ENCODE data around the gene SLCO6A1. TPM values are rescaled to one million over a fixed set of nuclear protein-coding genes. Genes with fewer than 3 reads are reported as not detected.
A peak's percentile ranks its signal among the peaks of the same experiment; 100 is the strongest.

The SLCO6A1 gene
- polyA plus RNA-seq, 3 donors = not detected

DNA sequence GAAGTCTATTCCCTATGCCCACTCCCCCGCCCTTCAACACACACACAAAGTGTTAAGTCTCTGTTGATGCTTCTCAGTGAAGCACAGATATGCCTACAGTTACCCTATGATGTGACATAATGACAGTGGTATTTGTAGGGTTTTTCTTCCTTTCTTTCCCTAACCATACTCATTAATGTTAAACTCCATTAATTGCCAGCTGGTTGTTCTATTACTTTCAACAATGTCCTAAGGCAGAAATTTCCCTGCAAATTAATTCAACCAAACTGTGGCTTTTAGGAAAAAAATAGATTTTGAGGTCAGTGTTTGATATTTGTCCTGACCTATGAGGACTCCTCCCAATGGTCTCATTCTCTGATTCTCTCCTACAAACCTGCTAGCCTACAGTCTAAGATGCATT lies 38.2 kb upstream of the SLCO6A1 start:
- Histone ChIP-seq H3K4me3 (replicated peaks in 1 of 3; ENCODE audit: low read depth in 2 of 3, low read length in 3 of 3) (no peak overlapping the region), H3K79me2 (ENCODE audit: insufficient read depth, low read length) (no peaks in the 10 kb centered on the region), H3K27me3 (ENCODE audit: control insufficient read depth in 2 of 2, insufficient read depth in 2 of 2, low read length in 2 of 2) (no peaks in the 10 kb centered on the region), H3K9me3 (replicated peaks in 1 of 2; ENCODE audit: control insufficient read depth in 1 of 2, insufficient read depth in 1 of 2, low read length in 2 of 2) (peaks cover 7 to 8% of the 10 kb centered on the region in 2 donors), H4K20me1 (ENCODE audit: insufficient read depth, low read length) (no peaks in the 10 kb centered on the region), H3K4me2 (replicated peaks; ENCODE audit: extremely low read depth, low read length, poor library complexity, severe bottlenecking) (no peak overlapping the region), H3K4me1 (ENCODE audit: control insufficient read depth in 1 of 2, insufficient read depth in 2 of 2, low read length in 2 of 2) (peaks cover 4% of the 10 kb centered on the region in 2 donors), H2AFZ (ENCODE audit: insufficient read depth, low read depth, low read length, poor library complexity, severe bottlenecking) (no peak overlapping the region), H3K27ac (ENCODE audit: low read depth in 1 of 2, low read length in 2 of 2) (no peak overlapping the region), H3K36me3 (replicated peaks in 1 of 2; ENCODE audit: control insufficient read depth in 1 of 2, insufficient read depth in 2 of 2, low read length in 2 of 2) (no peaks in the 10 kb centered on the region), H3K9ac (ENCODE audit: insufficient read depth, low read length, poor library complexity, severe bottlenecking) (no peak overlapping the region)
- Mint-ChIP-seq H3K9me3 (peaks cover 0 to 17% (median 8%) of the 10 kb centered on the region in 7 donors), H3K27me3 (ENCODE audit: low read depth in 3 of 3) (peaks cover 0 to 1% (median 0%) of the 10 kb centered on the region in 3 donors), H3K27ac (no peak overlapping the region), H3K4me3 (no peak overlapping the region), H3K36me3 (no peaks in the 10 kb centered on the region), H3K4me1 (peaks cover 8% of the 10 kb centered on the region)
- WGBS (ENCODE audit: insufficient coverage) = no CpG with 5 or more reads among the region's 1 CpG
- intact Hi-C loops (cut with micrococcal nuclease) = no loop called here
- TF ChIP-seq, protein P1, sequence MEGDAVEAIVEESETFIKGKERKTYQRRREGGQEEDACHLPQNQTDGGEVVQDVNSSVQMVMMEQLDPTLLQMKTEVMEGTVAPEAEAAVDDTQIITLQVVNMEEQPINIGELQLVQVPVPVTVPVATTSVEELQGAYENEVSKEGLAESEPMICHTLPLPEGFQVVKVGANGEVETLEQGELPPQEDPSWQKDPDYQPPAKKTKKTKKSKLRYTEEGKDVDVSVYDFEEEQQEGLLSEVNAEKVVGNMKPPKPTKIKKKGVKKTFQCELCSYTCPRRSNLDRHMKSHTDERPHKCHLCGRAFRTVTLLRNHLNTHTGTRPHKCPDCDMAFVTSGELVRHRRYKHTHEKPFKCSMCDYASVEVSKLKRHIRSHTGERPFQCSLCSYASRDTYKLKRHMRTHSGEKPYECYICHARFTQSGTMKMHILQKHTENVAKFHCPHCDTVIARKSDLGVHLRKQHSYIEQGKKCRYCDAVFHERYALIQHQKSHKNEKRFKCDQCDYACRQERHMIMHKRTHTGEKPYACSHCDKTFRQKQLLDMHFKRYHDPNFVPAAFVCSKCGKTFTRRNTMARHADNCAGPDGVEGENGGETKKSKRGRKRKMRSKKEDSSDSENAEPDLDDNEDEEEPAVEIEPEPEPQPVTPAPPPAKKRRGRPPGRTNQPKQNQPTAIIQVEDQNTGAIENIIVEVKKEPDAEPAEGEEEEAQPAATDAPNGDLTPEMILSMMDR (IDR thresholded peaks at IDR 0.05) = no peak
- DNase-seq = no peak

DNA sequence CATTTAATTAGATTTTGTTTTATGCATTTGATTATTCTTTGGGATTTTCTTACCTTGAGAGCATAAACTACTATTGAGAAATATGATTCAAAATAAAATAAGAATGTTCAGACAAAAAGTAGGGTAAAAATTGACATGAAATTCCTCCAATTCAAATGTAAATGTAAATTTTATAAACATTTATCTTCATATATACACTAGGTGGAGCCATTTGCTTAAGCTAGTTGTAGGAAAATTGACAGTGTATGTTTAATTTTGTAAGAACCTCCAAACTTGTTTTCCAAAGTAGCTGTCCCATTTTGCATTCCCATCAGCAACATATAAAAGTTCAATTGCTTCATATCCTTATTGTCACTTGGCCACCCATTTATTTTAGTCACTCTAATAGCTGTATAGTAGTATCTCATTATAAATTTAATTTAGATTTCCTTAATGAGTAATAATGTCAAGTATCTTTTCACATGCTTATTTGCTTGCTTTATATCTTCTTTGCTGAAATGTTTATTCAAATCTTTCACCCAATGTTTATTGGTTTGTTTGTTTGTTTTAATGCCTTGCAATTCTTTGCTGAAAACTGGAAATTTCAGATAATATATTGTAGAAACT lies 37.6 kb upstream of the SLCO6A1 start:
- TF ChIP-seq, protein P1 (IDR thresholded peaks at IDR 0.05) = peak; percentile 61
- peaks cover 5 to 7% of the 10 kb centered on the region in 2 donors for H3K9me3 ChIP-seq (replicated peaks in 1 of 2; ENCODE audit: control insufficient read depth in 1 of 2, insufficient read depth in 1 of 2, low read length in 2 of 2)
- no peaks in the 10 kb centered on the region for H3K79me2 ChIP-seq (ENCODE audit: insufficient read depth, low read length)
- peaks cover 5 to 10% of the 10 kb centered on the region in 2 donors for H3K4me1 ChIP-seq (ENCODE audit: control insufficient read depth in 1 of 2, insufficient read depth in 2 of 2, low read length in 2 of 2)
- H3K4me3 ChIP-seq (replicated peaks in 1 of 3; ENCODE audit: low read depth in 2 of 3, low read length in 3 of 3) = no peak overlapping the region
- peaks cover 0 to 16% (median 6%) of the 10 kb centered on the region in 7 donors for H3K9me3 Mint-ChIP-seq
- DNase-seq = no peak
- H3K36me3 ChIP-seq (replicated peaks in 1 of 2; ENCODE audit: control insufficient read depth in 1 of 2, insufficient read depth in 2 of 2, low read length in 2 of 2) = no peaks in the 10 kb centered on the region
- H3K4me2 ChIP-seq (replicated peaks; ENCODE audit: extremely low read depth, low read length, poor library complexity, severe bottlenecking) = no peak overlapping the region
- no peak overlapping the region for H3K27ac Mint-ChIP-seq
- H3K27me3 ChIP-seq (ENCODE audit: control insufficient read depth in 2 of 2, insufficient read depth in 2 of 2, low read length in 2 of 2) = no peaks in the 10 kb centered on the region
- no peak overlapping the region for H2AFZ ChIP-seq (ENCODE audit: insufficient read depth, low read depth, low read length, poor library complexity, severe bottlenecking)
- intact Hi-C loops (cut with micrococcal nuclease) = no loop called here
- H3K4me3 Mint-ChIP-seq = no peak overlapping the region
- peaks cover 0 to 1% (median 0%) of the 10 kb centered on the region in 3 donors for H3K27me3 Mint-ChIP-seq (ENCODE audit: low read depth in 3 of 3)
- peaks cover 7% of the 10 kb centered on the region for H3K4me1 Mint-ChIP-seq
- no peak overlapping the region for H3K9ac ChIP-seq (ENCODE audit: insufficient read depth, low read length, poor library complexity, severe bottlenecking)
- no peaks in the 10 kb centered on the region for H3K36me3 Mint-ChIP-seq
- H4K20me1 ChIP-seq (ENCODE audit: insufficient read depth, low read length) = no peaks in the 10 kb centered on the region
- no peak overlapping the region for H3K27ac ChIP-seq (ENCODE audit: low read depth in 1 of 2, low read length in 2 of 2)

Measured in CD14-positive monocyte (primary cell).